ENCODE measurements around the gene MOB2. TPM values are rescaled to one million over a fixed set of nuclear protein-coding genes. Genes with fewer than 3 reads are reported as not detected.
A peak's percentile ranks its signal among the peaks of the same experiment; 100 is the strongest.

MOB2 gene
- total and polyA plus RNA-seq, 9 of the 15 experiments (the other 6 are each of a cell fraction or from before 2014, with no cell fraction given), result 0.17 to 36.8 (median 19.2) TPM

DNA sequence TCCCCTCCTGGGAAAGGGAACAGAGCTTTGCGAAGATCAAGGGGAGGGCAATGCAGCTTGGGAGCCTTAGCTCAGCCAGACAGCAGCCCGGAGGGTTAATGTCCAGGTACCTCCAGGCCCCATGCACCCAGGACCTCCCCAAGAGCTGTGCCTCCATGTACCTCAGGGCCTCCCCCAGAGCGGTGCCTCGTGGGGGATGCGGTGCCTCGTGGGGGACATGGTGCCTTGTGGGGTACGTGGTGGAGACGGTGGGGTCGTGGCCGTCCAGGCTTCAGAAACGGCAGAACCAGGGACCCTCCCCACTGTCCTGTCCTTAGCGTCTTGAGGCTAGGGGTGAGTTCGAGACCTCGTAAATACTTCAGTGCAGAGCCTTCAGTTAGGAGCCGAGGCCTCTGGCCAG is 63.6 kb downstream of the MOB2 start:
- CTCF ChIA-PET (ENCODE audit: low intra/inter-chr PET ratio), result no interaction called here
- H3K9me1 ChIP-seq (ENCODE audit: control insufficient read depth, insufficient read depth, low read length), result no peaks in the 10 kb centered on the region
- no peak overlapping the region for H3K4me2 ChIP-seq (ENCODE audit: insufficient read depth, low read length)
- in situ Hi-C loops (cut with MboI) (no loop called here), intact Hi-C loops (cut with micrococcal nuclease) (no loop called here)
- H4K20me1 ChIP-seq (replicated peaks; ENCODE audit: control insufficient read depth, insufficient read depth, low read length), result no peaks in the 10 kb centered on the region
- no peak overlapping the region for H2AFZ ChIP-seq (ENCODE audit: low read depth, low read length)
- ATAC-seq (no peak), DNase-seq (ENCODE audit: extremely low read depth in 1 of 4, low spot score in 3 of 4) (no peak), FAIRE-seq (no peak)
- H3K27ac ChIP-seq (ENCODE audit: extremely low read depth, low read depth, low read length), result no peak overlapping the region
- H3K27me3 ChIP-seq (ENCODE audit: control insufficient read depth in 2 of 2, insufficient read depth in 2 of 2, low read length in 2 of 2), result no peaks in the 10 kb centered on the region
- no peaks in the 10 kb centered on the region for H3K79me2 ChIP-seq (ENCODE audit: control insufficient read depth, insufficient read depth, low read length)
- no peaks in the 10 kb centered on the region for H3K36me3 ChIP-seq (ENCODE audit: control insufficient read depth, insufficient read depth, low read length)
- peaks cover 3% of the 10 kb centered on the region; the same call in 1 of the 2 replicates for H3K9me3 ChIP-seq (replicated peaks; ENCODE audit: control insufficient read depth, insufficient read depth, low read depth, low read length)
- no TSS peak for BruUV-seq (replicated peaks)
- 13% methylated on average over 13 of the region's 15 CpGs for WGBS (ENCODE audit: insufficient coverage, low coverage, missing lambda C conversion rate)
- no peak overlapping the region for H3K9ac ChIP-seq (ENCODE audit: insufficient read depth in 1 of 2, low read depth in 2 of 2, low read length in 2 of 2)
- POLR2A ChIA-PET, result interaction anchor here (1.1 kb wide), 1 partner anchor 223 kb away, joined by 3 read pairs; no protein-coding TSS in a partner anchor
- no peaks in the 10 kb centered on the region for H3K4me1 ChIP-seq (replicated peaks in 1 of 2; ENCODE audit: control insufficient read depth in 2 of 2, insufficient read depth in 2 of 2, low read length in 2 of 2)
- H3K4me3 ChIP-seq, result no peak overlapping the region
- no peak for TF ChIP-seq SREBF2 (CRISPR knock-in tag; IDR thresholded peaks at IDR 0.05)

DNA sequence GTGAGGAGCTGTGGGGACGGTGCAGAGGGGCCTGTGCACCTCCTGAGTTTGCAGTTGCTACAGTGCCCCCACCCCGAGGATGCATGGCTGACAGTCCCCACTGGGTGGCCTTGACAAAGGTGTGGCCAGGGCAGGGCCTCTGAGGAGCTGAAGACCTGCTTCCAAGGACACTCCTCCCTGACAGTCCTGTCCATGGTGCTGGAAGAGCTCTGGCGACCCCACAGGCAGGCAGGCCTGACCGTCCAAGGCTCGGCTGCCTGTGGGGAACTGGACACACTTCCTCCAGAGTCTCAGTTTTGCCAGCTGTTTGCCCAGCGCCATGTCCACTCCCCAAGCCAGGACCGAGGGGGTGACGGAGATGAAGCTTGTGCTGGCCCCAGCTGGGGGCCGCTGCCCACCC is 64.1 kb downstream of the MOB2 start:
- intact Hi-C loops (cut with micrococcal nuclease), result no loop called here
- in situ Hi-C loops (cut with MboI), result no loop called here
- no peaks in the 10 kb centered on the region for H4K20me1 ChIP-seq (replicated peaks; ENCODE audit: control insufficient read depth, insufficient read depth, low read length)
- H3K9me3 ChIP-seq (replicated peaks; ENCODE audit: control insufficient read depth, insufficient read depth, low read depth, low read length), result peaks cover 4% of the 10 kb centered on the region; the same call in 1 of the 2 replicates
- no peaks in the 10 kb centered on the region for H3K9me1 ChIP-seq (ENCODE audit: control insufficient read depth, insufficient read depth, low read length)
- no TSS peak for BruUV-seq (replicated peaks)
- H3K4me2 ChIP-seq (ENCODE audit: insufficient read depth, low read length), result no peak overlapping the region
- H3K27ac ChIP-seq (ENCODE audit: extremely low read depth, low read depth, low read length), result no peak overlapping the region
- ChIA-PET POLR2A (interaction anchor here (1.1 kb wide), 1 partner anchor 222 kb away, joined by 3 read pairs; no protein-coding TSS in a partner anchor), CTCF (ENCODE audit: low intra/inter-chr PET ratio) (no interaction called here)
- no peak overlapping the region for H3K4me3 ChIP-seq
- H3K4me1 ChIP-seq (replicated peaks in 1 of 2; ENCODE audit: control insufficient read depth in 2 of 2, insufficient read depth in 2 of 2, low read length in 2 of 2), result no peaks in the 10 kb centered on the region
- peak; percentile 83 for ATAC-seq
- H3K36me3 ChIP-seq (ENCODE audit: control insufficient read depth, insufficient read depth, low read length), result no peaks in the 10 kb centered on the region
- FAIRE-seq, result no peak
- H3K9ac ChIP-seq (ENCODE audit: insufficient read depth in 1 of 2, low read depth in 2 of 2, low read length in 2 of 2), result no peak overlapping the region
- H2AFZ ChIP-seq (ENCODE audit: low read depth, low read length), result no peak overlapping the region
- H3K79me2 ChIP-seq (ENCODE audit: control insufficient read depth, insufficient read depth, low read length), result no peaks in the 10 kb centered on the region
- peak in 2 of 4 experiments; percentile 28 to 39 for DNase-seq (ENCODE audit: extremely low read depth in 1 of 4, low spot score in 3 of 4)
- 5% methylated on average over 9 of the region's 9 CpGs for WGBS (ENCODE audit: insufficient coverage, low coverage, missing lambda C conversion rate)
- H3K27me3 ChIP-seq (ENCODE audit: control insufficient read depth in 2 of 2, insufficient read depth in 2 of 2, low read length in 2 of 2), result no peaks in the 10 kb centered on the region
- TF ChIP-seq, protein P1, sequence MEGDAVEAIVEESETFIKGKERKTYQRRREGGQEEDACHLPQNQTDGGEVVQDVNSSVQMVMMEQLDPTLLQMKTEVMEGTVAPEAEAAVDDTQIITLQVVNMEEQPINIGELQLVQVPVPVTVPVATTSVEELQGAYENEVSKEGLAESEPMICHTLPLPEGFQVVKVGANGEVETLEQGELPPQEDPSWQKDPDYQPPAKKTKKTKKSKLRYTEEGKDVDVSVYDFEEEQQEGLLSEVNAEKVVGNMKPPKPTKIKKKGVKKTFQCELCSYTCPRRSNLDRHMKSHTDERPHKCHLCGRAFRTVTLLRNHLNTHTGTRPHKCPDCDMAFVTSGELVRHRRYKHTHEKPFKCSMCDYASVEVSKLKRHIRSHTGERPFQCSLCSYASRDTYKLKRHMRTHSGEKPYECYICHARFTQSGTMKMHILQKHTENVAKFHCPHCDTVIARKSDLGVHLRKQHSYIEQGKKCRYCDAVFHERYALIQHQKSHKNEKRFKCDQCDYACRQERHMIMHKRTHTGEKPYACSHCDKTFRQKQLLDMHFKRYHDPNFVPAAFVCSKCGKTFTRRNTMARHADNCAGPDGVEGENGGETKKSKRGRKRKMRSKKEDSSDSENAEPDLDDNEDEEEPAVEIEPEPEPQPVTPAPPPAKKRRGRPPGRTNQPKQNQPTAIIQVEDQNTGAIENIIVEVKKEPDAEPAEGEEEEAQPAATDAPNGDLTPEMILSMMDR (IDR thresholded peaks at IDR 0.05 in 2 of 3, conservative IDR thresholded peaks at IDR 0.05 in 1 of 3; ENCODE audit: insufficient read depth in 2 of 3, low read depth in 1 of 3, low read length in 3 of 3), result peak in 1 of 3 experiments; percentile 16; a peak in 1 of 6 replicates
- TF ChIP-seq JUNB (CRISPR knock-in tag; conservative IDR thresholded peaks at IDR 0.05) (no peak), SETDB1 (IDR thresholded peaks at IDR 0.05; ENCODE audit: low read length) (no peak)
- TF ChIP-seq, protein P2, sequence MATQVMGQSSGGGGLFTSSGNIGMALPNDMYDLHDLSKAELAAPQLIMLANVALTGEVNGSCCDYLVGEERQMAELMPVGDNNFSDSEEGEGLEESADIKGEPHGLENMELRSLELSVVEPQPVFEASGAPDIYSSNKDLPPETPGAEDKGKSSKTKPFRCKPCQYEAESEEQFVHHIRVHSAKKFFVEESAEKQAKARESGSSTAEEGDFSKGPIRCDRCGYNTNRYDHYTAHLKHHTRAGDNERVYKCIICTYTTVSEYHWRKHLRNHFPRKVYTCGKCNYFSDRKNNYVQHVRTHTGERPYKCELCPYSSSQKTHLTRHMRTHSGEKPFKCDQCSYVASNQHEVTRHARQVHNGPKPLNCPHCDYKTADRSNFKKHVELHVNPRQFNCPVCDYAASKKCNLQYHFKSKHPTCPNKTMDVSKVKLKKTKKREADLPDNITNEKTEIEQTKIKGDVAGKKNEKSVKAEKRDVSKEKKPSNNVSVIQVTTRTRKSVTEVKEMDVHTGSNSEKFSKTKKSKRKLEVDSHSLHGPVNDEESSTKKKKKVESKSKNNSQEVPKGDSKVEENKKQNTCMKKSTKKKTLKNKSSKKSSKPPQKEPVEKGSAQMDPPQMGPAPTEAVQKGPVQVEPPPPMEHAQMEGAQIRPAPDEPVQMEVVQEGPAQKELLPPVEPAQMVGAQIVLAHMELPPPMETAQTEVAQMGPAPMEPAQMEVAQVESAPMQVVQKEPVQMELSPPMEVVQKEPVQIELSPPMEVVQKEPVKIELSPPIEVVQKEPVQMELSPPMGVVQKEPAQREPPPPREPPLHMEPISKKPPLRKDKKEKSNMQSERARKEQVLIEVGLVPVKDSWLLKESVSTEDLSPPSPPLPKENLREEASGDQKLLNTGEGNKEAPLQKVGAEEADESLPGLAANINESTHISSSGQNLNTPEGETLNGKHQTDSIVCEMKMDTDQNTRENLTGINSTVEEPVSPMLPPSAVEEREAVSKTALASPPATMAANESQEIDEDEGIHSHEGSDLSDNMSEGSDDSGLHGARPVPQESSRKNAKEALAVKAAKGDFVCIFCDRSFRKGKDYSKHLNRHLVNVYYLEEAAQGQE (IDR thresholded peaks at IDR 0.05; ENCODE audit: borderline replicate concordance), result peak; percentile 96
- TF ChIP-seq, protein P2 (CRISPR knock-in tag; IDR thresholded peaks at IDR 0.05; ENCODE audit: low read depth), result no peak
